ENCODE results near the gene LRP1B. TPM values are rescaled to one million over a fixed set of nuclear protein-coding genes. Genes with fewer than 3 reads are reported as not detected.

Gene LRP1B
- total RNA-seq, 2 donors from 2014 or later, result 0.79 to 1.8 TPM

- Mint-ChIP-seq H3K4me1 (peaks cover 17% of the 10 kb centered on the region), H3K4me3 (no peak overlapping the region), H3K27me3 (ENCODE audit: insufficient read depth) (no peaks in the 10 kb centered on the region), H3K27ac (no peak overlapping the region), H3K36me3 (ENCODE audit: low read depth) (no peaks in the 10 kb centered on the region), H3K9me3 (peaks cover 2% of the 10 kb centered on the region)
- Histone ChIP-seq H3K27ac (ENCODE audit: low read depth, low read length) (no peak overlapping the region), H3K4me3 (ENCODE audit: low read length) (no peak overlapping the region), H3K9ac (ENCODE audit: extremely low read depth, low read length, poor library complexity, severe bottlenecking) (no peak overlapping the region), H3K36me3 (ENCODE audit: control insufficient read depth, insufficient read depth, low read length) (no peaks in the 10 kb centered on the region), H3K9me3 (ENCODE audit: control insufficient read depth, low read length) (no peaks in the 10 kb centered on the region), H3K27me3 (ENCODE audit: control insufficient read depth, insufficient read depth, low read length, poor library complexity, severe bottlenecking) (no peaks in the 10 kb centered on the region), H3K4me1 (ENCODE audit: control insufficient read depth, insufficient read depth, low read length) (no peaks in the 10 kb centered on the region)
- DNase-seq, result no peak
- WGBS, 2 experiments (ENCODE audit: insufficient coverage in 1 of 2, insufficient read length in 1 of 2), result 90 to 91% methylated on average over 2 to 3 of the region's 3 CpGs
- TF ChIP-seq CTCF (conservative IDR thresholded peaks at IDR 0.05), result no peak
These were observed 1329.5 kb downstream of the LRP1B start for GRCh38 chr2:140801311-140801710.

- Mint-ChIP-seq H3K27ac (no peak overlapping the region), H3K9me3 (peaks cover 2% of the 10 kb centered on the region), H3K36me3 (ENCODE audit: low read depth) (no peaks in the 10 kb centered on the region), H3K27me3 (ENCODE audit: insufficient read depth) (no peaks in the 10 kb centered on the region), H3K4me1 (peaks cover 14% of the 10 kb centered on the region), H3K4me3 (no peak overlapping the region)
- no peak for DNase-seq
- Histone ChIP-seq H3K9me3 (ENCODE audit: control insufficient read depth, low read length) (no peaks in the 10 kb centered on the region), H3K36me3 (ENCODE audit: control insufficient read depth, insufficient read depth, low read length) (no peaks in the 10 kb centered on the region), H3K4me1 (ENCODE audit: control insufficient read depth, insufficient read depth, low read length) (no peaks in the 10 kb centered on the region), H3K4me3 (ENCODE audit: low read length) (no peak overlapping the region), H3K9ac (ENCODE audit: extremely low read depth, low read length, poor library complexity, severe bottlenecking) (no peak overlapping the region), H3K27ac (ENCODE audit: low read depth, low read length) (no peak overlapping the region), H3K27me3 (ENCODE audit: control insufficient read depth, insufficient read depth, low read length, poor library complexity, severe bottlenecking) (no peaks in the 10 kb centered on the region)
- WGBS, 2 experiments (ENCODE audit: insufficient coverage in 1 of 2, insufficient read length in 1 of 2), result 86 to 87% methylated on average over 4 of the region's 4 CpGs
- TF ChIP-seq CTCF (conservative IDR thresholded peaks at IDR 0.05), result no peak
These were observed 1333.1 kb downstream of the LRP1B start for GRCh38 chr2:140797718-140798117.

- Histone ChIP-seq H3K4me1 (ENCODE audit: control insufficient read depth, insufficient read depth, low read length) (no peaks in the 10 kb centered on the region), H3K27me3 (ENCODE audit: control insufficient read depth, insufficient read depth, low read length, poor library complexity, severe bottlenecking) (no peaks in the 10 kb centered on the region), H3K4me3 (ENCODE audit: low read length) (no peak overlapping the region), H3K9me3 (ENCODE audit: control insufficient read depth, low read length) (peaks cover 6% of the 10 kb centered on the region), H3K36me3 (ENCODE audit: control insufficient read depth, insufficient read depth, low read length) (no peaks in the 10 kb centered on the region), H3K27ac (ENCODE audit: low read depth, low read length) (no peak overlapping the region), H3K9ac (ENCODE audit: extremely low read depth, low read length, poor library complexity, severe bottlenecking) (no peak overlapping the region)
- Mint-ChIP-seq H3K36me3 (ENCODE audit: low read depth) (no peaks in the 10 kb centered on the region), H3K9me3 (peaks cover 5% of the 10 kb centered on the region), H3K27me3 (ENCODE audit: insufficient read depth) (no peaks in the 10 kb centered on the region), H3K4me3 (no peak overlapping the region), H3K4me1 (no peaks in the 10 kb centered on the region), H3K27ac (no peak overlapping the region)
- no peak for TF ChIP-seq CTCF (conservative IDR thresholded peaks at IDR 0.05)
- no peak for DNase-seq
- 83 to 95% methylated on average over 1 to 2 of the region's 2 CpGs for WGBS, 2 experiments (ENCODE audit: insufficient coverage in 1 of 2, insufficient read length in 1 of 2)
These were observed 1339.0 kb downstream of the LRP1B start for GRCh38 chr2:140791802-140792201.
